ENCODE results near the gene XKR7.

DNA sequence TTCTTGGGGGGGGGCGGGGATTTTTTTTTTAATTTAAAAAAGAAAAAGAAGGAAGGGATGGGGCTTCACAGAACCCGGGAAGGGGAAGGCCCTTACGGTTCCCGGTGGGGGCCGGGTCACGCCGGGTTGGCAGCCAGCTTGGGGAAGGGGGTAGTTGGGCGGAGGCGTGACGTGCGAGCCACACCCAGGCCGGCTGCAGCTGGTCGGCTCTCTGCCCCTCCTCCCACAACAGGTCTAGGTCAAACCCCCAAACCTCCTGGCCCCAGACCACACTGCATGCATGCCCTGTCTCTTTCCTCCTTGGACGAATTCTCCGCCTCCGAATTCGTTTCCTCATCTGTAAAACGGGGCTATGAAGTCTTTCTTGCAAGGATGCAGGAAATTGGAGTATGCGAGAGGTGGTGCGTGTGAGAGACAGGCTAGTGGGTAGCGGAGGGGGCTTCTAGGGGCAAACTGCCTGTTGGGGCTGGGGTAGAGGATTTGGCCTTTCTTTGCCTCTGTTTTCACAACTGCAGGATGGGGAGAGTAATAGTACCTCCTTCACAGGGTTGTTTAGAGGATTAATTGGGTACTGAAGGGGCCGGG is 84.9 kb downstream of the XKR7 start:
- TF ChIP-seq, protein P1, sequence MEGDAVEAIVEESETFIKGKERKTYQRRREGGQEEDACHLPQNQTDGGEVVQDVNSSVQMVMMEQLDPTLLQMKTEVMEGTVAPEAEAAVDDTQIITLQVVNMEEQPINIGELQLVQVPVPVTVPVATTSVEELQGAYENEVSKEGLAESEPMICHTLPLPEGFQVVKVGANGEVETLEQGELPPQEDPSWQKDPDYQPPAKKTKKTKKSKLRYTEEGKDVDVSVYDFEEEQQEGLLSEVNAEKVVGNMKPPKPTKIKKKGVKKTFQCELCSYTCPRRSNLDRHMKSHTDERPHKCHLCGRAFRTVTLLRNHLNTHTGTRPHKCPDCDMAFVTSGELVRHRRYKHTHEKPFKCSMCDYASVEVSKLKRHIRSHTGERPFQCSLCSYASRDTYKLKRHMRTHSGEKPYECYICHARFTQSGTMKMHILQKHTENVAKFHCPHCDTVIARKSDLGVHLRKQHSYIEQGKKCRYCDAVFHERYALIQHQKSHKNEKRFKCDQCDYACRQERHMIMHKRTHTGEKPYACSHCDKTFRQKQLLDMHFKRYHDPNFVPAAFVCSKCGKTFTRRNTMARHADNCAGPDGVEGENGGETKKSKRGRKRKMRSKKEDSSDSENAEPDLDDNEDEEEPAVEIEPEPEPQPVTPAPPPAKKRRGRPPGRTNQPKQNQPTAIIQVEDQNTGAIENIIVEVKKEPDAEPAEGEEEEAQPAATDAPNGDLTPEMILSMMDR (IDR thresholded peaks at IDR 0.05; ENCODE audit: extremely low read depth in 1 of 2, insufficient read depth in 1 of 2, low read depth in 1 of 2, low read length in 2 of 2), result no peak
- TF ChIP-seq, protein P2, sequence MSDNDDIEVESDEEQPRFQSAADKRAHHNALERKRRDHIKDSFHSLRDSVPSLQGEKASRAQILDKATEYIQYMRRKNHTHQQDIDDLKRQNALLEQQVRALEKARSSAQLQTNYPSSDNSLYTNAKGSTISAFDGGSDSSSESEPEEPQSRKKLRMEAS (IDR thresholded peaks at IDR 0.05; ENCODE audit: insufficient read depth, insufficient read length), result no peak
- TF ChIP-seq EZH2 (IDR thresholded peaks at IDR 0.05; ENCODE audit: borderline replicate concordance, low read depth, low read length, severe bottlenecking), result no peak
- TF ChIP-seq MYC (IDR thresholded peaks at IDR 0.05; ENCODE audit: low read depth, low read length), result no peak
- TF ChIP-seq POLR2A (IDR thresholded peaks at IDR 0.05; ENCODE audit: low read depth, low read length), result no peak
- no peak for TF ChIP-seq JUN (IDR thresholded peaks at IDR 0.05; ENCODE audit: borderline replicate concordance, insufficient read depth, insufficient read length, low read depth)
- no peak for TF ChIP-seq POLR2AphosphoS5 (IDR thresholded peaks at IDR 0.05; ENCODE audit: insufficient read depth, low read depth, low read length)
- TF ChIP-seq FOS (IDR thresholded peaks at IDR 0.05; ENCODE audit: borderline replicate concordance, insufficient read depth, low read length), result no peak
- no peak for TF ChIP-seq GATA2 (IDR thresholded peaks at IDR 0.05; ENCODE audit: insufficient read depth, insufficient read length, low read depth, low read length)
